HEK293 (cell line): ENCODE results near the gene RPUSD4.

Experiments used
- CTCF ChIA-PET: fragments of 350-600 bp; formaldehyde crosslinking; extraction: SDS; loops from one replicate; lab custom pipeline; 2021; ENCODE audit warnings: antibody characterized with exemption; lab: Yijun Ruan, JAX
- POLR2A ChIA-PET: fragments of 300-600 bp; formaldehyde crosslinking; extraction: SDS; loops from one replicate; lab custom pipeline; 2020; ENCODE audit warnings: antibody characterized with exemption, inconsistent platforms; lab: Yijun Ruan, JAX
- H3K27ac ChIP-seq: fragments of 200-500 bp; sonication (Bioruptor generic); 2 replicates; pipeline ENCODE4 v1.5.1; 2014; ENCODE audit warnings: low read depth, low read length, control low read depth, inconsistent platforms; ENCODE audit errors: extremely low read depth
- H3K36me3 ChIP-seq, 2 experiments: fragments of 200-500 bp in 1 of 2; sonication (Bioruptor generic) in 1 of 2; 1 replicate in 1 of 2; 2 replicates in 1 of 2; pipeline ENCODE4 v1.5.1; 2014 to 2017; ENCODE audit warnings: inconsistent platforms in 2 of 2, low read length in 2 of 2; ENCODE audit not compliant: control insufficient read depth in 2 of 2, insufficient read depth in 1 of 2
- H3K4me1 ChIP-seq: fragments of 200-500 bp; sonication (Bioruptor generic); 2 replicates; pipeline ENCODE4 v1.5.1; 2014; ENCODE audit warnings: mild to moderate bottlenecking, low read length, inconsistent platforms; ENCODE audit not compliant: control insufficient read depth, insufficient read depth
- H3K4me3 ChIP-seq: 2 replicates; pipeline ENCODE4 v1.5.1; 2011; ENCODE audit warnings: low read depth, mild to moderate bottlenecking, control low read depth, low read length, moderate library complexity
- H3K9me3 ChIP-seq: fragments of 200-500 bp; sonication (Bioruptor generic); 2 replicates; pipeline ENCODE4 v1.5.1; 2014; ENCODE audit warnings: low read depth, low read length, inconsistent platforms; ENCODE audit not compliant: control insufficient read depth, insufficient read depth
- GLI2 ChIP-seq: fragments of 450-650 bp; formaldehyde crosslinking; IDR thresholded peaks from 2 replicates; pipeline ENCODE4; 2017; ENCODE audit warnings: missing biosample characterization, missing genetic modification characterization, low read depth, borderline replicate concordance
- HOXC10 ChIP-seq: sonication (generic); formaldehyde crosslinking; IDR thresholded peaks from 2 replicates; pipeline ENCODE4 v1.8.1; 2023; ENCODE audit warnings: mild to moderate bottlenecking, missing genetic modification reagents
- PATZ1 ChIP-seq: fragments of 450-650 bp; formaldehyde crosslinking; IDR thresholded peaks from 2 replicates; pipeline ENCODE4 v1.5.1; 2016; ENCODE audit warnings: missing biosample characterization, missing genetic modification characterization
- REST ChIP-seq: fragments of 450-650 bp; formaldehyde crosslinking; IDR thresholded peaks from 2 replicates; pipeline ENCODE4 v1.5.1; 2016; ENCODE audit warnings: missing biosample characterization, missing genetic modification characterization
- YY1 ChIP-seq: fragments of 450-650 bp; formaldehyde crosslinking; IDR thresholded peaks from 2 replicates; pipeline ENCODE4 v1.5.1; 2018; ENCODE audit warnings: missing biosample characterization, missing genetic modification characterization
- YY2 ChIP-seq: fragments of 450-650 bp; formaldehyde crosslinking; IDR thresholded peaks from 2 replicates; pipeline ENCODE4 v1.5.1; 2016; ENCODE audit warnings: missing biosample characterization, missing genetic modification characterization
- ZNF138 ChIP-seq: fragments of 450-650 bp; formaldehyde crosslinking; IDR thresholded peaks from 2 replicates; pipeline ENCODE4 v1.5.1; 2016; ENCODE audit warnings: missing biosample characterization, missing genetic modification characterization, borderline replicate concordance
- ZNF146 ChIP-seq: fragments of 450-650 bp; formaldehyde crosslinking; IDR thresholded peaks from 2 replicates; pipeline ENCODE4 v1.5.1; 2016; ENCODE audit warnings: missing biosample characterization, missing genetic modification characterization
- ZNF157 ChIP-seq: fragments of 450-650 bp; formaldehyde crosslinking; IDR thresholded peaks from 2 replicates; pipeline ENCODE4 v1.5.1; 2016; ENCODE audit warnings: missing biosample characterization, missing genetic modification characterization
- ZNF280C ChIP-seq: fragments of 450-650 bp; formaldehyde crosslinking; IDR thresholded peaks from 2 replicates; pipeline ENCODE4 v1.5.1; 2016; ENCODE audit warnings: missing biosample characterization, missing genetic modification characterization
- ZNF510 ChIP-seq: fragments of 450-650 bp; formaldehyde crosslinking; IDR thresholded peaks from 2 replicates; pipeline ENCODE4 v1.5.1; 2018; ENCODE audit warnings: mild to moderate bottlenecking, missing genetic modification characterization, missing biosample characterization; ENCODE audit not compliant: insufficient replicate concordance
- ZNF518A ChIP-seq: fragments of 450-650 bp; formaldehyde crosslinking; conservative IDR thresholded peaks from 2 replicates; pipeline ENCODE4 v1.5.1; 2016; ENCODE audit warnings: low read depth, missing biosample characterization, missing genetic modification characterization
- ZNF658 ChIP-seq: fragments of 450-650 bp; formaldehyde crosslinking; IDR thresholded peaks from 2 replicates; pipeline ENCODE4; 2016; ENCODE audit warnings: missing biosample characterization, missing genetic modification characterization
- ZNF664 ChIP-seq: fragments of 450-650 bp; formaldehyde crosslinking; IDR thresholded peaks from 2 replicates; pipeline ENCODE4 v1.5.1; 2016; ENCODE audit warnings: missing biosample characterization, missing genetic modification characterization
- TF ChIP-seq, protein P1 (sequence below): fragments of 450-650 bp; formaldehyde crosslinking; IDR thresholded peaks from 2 replicates; pipeline ENCODE4 v1.5.1; 2016; ENCODE audit warnings: missing biosample characterization, missing genetic modification characterization
- TF ChIP-seq, protein P2 (sequence below): fragments of 450-650 bp; formaldehyde crosslinking; IDR thresholded peaks from 2 replicates; pipeline ENCODE4; 2016; ENCODE audit warnings: missing biosample characterization, missing genetic modification characterization

Gene RPUSD4

DNA sequence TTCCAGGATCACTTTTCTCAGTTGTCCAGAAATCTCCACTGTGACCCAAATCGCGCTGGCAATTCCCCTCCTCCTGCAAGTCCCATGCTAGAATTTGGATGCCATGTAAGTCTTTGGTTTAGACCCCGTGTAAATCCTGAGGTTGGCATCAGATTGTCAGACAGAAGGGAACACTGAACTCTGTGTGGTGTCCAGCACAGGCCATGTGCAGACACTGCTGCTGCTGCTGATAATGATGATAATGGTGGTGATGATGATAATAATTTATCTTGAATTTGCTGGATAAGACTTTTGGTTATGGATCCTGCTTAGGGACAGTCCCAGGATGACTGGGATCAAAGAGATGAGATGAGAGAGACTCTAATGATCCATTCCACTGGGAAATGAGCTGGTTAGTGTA, 45.0 kb downstream of the RPUSD4 start:
- H3K36me3 ChIP-seq, result no peaks in the 10 kb centered on the region
- no peak overlapping the region for H3K27ac ChIP-seq
- H3K9me3 ChIP-seq, result no peaks in the 10 kb centered on the region
- CTCF ChIA-PET, result interaction anchor here (1.1 to 1.4 kb wide), 2 partner anchors 27 to 84 kb away, joined by 3 read pairs; no protein-coding TSS in a partner anchor
- POLR2A ChIA-PET, result no interaction called here
- H3K4me3 ChIP-seq, result no peak overlapping the region
- no peaks in the 10 kb centered on the region for H3K4me1 ChIP-seq
- TF ChIP-seq YY1 (tag by site-specific recombination) (no peak), ZNF518A (tag by site-specific recombination) (no peak)

DNA sequence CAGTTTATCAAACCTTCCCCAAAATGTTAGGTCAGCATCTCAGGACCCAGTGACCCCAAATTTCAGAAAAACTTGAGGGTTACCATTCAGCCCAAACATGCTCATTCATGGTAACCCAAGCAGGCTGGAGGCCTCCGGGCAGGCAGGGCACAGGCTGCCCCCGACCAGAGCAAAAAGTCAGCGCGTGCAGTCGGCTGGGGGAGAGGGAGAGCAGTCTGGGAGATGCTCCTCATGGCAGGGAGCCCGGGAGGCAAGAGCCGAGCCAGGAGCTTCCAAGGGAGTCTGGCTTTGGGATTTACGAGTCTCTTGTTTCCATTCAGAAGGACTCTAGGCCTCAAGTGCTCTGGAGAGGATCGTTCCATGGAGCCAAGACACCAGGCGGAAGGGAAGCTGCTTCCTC, 45.7 kb downstream of the RPUSD4 start:
- CTCF ChIA-PET, result interaction anchor here (0.5 to 1.4 kb wide), 3 partner anchors 24 to 83 kb away, joined by 3 read pairs; no protein-coding TSS in a partner anchor
- TF ChIP-seq, protein P1, sequence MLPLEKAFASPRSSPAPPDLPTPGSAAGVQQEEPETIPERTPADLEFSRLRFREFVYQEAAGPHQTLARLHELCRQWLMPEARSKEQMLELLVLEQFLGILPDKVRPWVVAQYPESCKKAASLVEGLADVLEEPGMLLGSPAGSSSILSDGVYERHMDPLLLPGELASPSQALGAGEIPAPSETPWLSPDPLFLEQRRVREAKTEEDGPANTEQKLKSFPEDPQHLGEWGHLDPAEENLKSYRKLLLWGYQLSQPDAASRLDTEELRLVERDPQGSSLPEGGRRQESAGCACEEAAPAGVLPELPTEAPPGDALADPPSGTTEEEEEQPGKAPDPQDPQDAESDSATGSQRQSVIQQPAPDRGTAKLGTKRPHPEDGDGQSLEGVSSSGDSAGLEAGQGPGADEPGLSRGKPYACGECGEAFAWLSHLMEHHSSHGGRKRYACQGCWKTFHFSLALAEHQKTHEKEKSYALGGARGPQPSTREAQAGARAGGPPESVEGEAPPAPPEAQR (tag by site-specific recombination), result no peak
- TF ChIP-seq ZNF658 (tag by site-specific recombination), result no peak
- no peak for TF ChIP-seq REST
- TF ChIP-seq, protein P2, sequence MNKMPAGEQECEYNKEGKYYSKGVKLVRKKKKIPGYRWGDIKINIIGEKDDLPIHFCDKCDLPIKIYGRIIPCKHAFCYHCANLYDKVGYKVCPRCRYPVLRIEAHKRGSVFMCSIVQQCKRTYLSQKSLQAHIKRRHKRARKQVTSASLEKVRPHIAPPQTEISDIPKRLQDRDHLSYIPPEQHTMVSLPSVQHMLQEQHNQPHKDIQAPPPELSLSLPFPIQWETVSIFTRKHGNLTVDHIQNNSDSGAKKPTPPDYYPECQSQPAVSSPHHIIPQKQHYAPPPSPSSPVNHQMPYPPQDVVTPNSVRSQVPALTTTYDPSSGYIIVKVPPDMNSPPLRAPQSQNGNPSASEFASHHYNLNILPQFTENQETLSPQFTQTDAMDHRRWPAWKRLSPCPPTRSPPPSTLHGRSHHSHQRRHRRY (tag by site-specific recombination), result no peak
- no peak for TF ChIP-seq ZNF664 (tag by site-specific recombination)
- no peak for TF ChIP-seq HOXC10 (CRISPR knock-in tag)
- TF ChIP-seq YY2, result no peak
- TF ChIP-seq ZNF138, result no peak
- H3K27ac ChIP-seq, result no peak overlapping the region
- H3K36me3 ChIP-seq, result no peaks in the 10 kb centered on the region
- H3K9me3 ChIP-seq, result no peaks in the 10 kb centered on the region
- no peaks in the 10 kb centered on the region for H3K4me1 ChIP-seq
- H3K4me3 ChIP-seq, result no peak overlapping the region
- POLR2A ChIA-PET, result no interaction called here

DNA sequence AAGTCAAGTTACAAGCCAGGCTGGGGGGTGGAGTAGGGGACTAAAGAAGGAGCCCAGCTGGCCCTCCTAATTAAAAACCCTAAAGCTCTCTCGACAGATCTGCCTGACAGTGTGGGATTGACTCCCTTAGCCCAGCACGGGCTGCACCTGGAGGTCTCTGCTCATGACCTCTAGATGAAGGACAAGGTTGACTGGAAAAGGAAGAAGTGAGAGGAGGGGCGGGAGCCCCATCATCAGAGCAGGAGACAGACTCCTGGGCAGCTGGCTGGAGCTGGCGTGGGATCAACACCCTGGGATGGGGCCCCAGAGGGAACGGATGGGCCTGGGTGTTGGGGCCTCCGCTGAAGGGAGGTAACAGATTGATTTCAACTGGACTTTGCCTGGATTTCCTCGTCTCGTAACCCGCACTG, 46.1 kb downstream of the RPUSD4 start:
- Histone ChIP-seq H3K4me1 (no peaks in the 10 kb centered on the region), H3K9me3 (no peaks in the 10 kb centered on the region), H3K36me3 (no peaks in the 10 kb centered on the region), H3K4me3 (no peak overlapping the region), H3K27ac (no peak overlapping the region)
- POLR2A ChIA-PET, result no interaction called here
- CTCF ChIA-PET, result interaction anchor here (0.5 to 1.4 kb wide), 2 partner anchors 25 to 28 kb away, joined by 3 read pairs; no protein-coding TSS in a partner anchor
- no peak for TF ChIP-seq ZNF510
- no peak for TF ChIP-seq ZNF280C (tag by site-specific recombination)
- no peak for TF ChIP-seq GLI2 (tag by site-specific recombination)
- no peak for TF ChIP-seq ZNF157 (tag by site-specific recombination)
- no peak for TF ChIP-seq ZNF146 (tag by site-specific recombination)
- no peak for TF ChIP-seq PATZ1 (tag by site-specific recombination)
